Measurements from ENCODE around the gene GAMT.

Gene GAMT

DNA sequence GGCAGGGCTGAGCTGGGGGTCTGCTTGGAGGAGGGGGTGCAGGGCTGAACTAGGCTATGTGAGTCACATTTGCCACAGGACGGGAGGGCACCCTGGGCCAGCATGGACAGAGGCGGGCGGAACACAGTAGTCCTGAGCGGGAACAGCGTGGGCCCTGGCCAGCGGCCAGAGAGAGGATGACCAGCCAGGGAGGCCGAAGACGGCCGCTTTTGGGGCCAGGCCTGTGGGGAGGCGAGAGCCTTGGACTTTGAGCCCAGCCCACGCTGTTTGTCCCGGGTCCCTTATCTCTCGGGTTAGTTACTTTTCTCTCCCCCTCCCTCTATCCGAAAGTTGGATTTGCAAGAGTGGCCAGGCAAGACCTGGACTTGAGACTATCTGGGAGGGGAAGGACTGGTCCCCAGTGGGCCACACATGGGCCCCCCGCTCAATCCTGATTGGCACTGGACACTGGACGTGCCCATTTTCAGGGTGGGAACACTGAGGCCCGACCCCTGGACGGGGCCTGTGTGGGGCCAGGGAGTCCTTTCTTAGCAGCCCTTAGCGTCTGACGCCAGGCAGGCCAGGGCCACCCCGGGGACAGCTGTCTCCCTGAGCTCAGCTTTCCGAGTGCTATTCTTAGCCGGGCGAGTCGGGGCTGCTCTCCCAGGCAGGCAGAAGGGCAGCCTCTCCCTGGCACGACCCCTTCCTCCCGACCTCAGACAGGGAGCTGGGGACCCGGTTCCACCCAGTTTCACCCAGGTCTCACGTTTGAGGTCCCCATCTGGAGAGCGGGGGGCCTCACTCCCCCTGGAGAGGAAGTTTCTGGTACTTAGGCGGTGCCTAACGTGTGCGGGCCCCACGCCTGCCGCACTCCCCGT, 833 bp downstream of the GAMT start:
- DNase-seq (ENCODE audit: low read depth): no peak

DNA sequence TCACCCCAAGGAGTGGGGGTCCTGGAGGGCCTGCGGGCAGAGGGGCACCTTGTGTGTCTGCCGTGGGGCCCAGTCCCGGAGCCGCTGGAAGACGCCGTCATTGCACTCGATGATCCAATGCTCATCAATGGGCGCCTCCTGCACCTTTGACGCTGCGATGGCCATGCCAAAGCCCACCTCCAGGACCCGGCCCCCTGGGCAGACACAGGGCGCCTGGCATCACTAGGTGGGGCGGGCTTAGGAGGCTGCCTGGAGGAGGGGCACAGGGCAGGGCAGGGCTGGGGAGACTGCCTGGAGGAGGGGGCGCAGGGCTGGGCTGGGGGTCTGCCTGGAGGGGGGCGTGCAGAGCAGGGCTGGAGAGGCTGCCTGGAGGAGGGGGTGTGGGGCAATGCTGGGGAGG, 1.6 kb downstream of the GAMT start:
- DNase-seq (ENCODE audit: low read depth): no peak

DNA sequence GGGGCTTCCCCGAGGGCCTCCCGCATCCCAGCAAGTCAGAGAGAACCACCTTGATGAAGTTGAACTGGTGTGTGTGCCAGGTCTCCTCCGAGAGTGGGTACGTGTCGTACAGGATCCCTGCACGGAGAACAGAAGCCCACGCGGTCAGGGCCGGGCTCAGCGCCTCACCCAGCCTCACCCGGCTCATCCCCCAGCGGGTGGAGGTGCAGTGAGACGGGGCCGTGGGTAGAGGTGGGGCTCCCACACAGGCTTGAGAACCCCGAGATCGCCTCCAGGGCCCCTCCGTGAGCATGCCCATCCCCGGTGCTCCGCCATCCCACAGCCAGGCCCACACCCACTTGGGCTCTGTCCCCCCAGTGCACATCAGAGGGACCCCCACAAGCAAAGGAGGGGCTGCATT, 2.3 kb downstream of the GAMT start:
- no peak for DNase-seq (ENCODE audit: low read depth)

DNA sequence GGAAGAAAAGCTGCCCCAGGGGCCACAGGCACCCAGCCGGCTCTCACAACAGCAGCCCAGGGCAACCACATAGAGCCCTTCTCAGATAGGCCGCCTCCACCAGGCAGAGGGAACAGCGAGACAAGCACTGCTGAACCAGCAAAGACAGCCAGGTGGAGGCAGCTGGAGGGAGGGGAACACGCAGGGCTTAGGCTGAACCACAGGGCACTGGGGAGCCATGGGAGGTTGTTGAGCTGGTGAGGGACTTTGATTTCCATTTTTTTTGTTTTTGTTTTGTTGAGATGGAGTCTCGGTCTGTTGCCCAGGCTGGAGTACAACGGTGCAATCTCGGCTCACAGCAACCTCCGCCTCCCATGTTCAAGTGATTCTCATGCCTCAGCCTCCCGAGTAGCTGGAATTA, 3.5 kb downstream of the GAMT start:
- DNase-seq (ENCODE audit: low read depth): no peak

DNA sequence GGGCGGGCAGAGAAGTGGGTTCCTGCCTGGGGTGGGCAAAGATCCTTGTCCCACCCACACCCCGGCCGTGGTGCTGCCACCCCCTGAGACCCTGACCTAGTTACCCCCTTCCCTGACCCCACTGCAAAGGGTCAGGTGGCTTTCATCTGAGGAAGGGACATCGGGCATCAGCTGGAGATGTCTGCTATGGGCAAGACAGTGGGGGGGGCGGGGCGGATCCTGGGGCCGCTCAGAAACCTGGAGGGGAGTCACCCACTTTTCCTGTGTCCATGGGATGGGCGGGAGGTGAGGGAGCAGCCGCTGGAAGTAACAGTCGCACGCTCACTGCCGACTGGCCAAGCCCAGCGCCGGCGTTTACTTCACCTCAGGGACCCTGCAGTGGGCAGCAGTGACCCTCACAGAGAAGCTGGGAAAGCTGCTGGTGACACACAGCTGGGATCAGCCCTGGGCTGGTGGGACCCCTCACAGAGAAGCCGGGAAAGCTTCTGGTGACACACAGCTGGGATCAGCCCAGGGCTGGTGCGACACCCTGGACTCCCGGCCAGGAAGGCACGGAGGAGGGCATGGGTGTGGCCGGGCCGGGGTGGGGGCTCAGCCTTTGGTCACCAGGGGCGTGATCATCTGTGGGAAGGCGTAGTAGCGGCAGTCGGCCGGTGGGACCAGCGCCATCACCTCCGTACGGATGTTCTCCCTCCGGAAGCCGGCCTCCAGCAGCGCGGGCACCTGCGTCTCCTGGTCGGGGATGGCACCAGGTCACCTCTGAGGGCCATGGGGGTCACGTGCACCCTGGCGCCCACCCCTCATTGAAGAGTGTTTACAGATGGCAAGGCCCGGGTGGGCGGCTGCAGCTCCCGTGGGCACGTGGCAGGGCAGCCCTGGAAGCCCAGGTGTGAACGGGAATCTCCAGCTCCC, 4.3 kb downstream of the GAMT start:
- DNase-seq (ENCODE audit: low read depth): no peak

DNA sequence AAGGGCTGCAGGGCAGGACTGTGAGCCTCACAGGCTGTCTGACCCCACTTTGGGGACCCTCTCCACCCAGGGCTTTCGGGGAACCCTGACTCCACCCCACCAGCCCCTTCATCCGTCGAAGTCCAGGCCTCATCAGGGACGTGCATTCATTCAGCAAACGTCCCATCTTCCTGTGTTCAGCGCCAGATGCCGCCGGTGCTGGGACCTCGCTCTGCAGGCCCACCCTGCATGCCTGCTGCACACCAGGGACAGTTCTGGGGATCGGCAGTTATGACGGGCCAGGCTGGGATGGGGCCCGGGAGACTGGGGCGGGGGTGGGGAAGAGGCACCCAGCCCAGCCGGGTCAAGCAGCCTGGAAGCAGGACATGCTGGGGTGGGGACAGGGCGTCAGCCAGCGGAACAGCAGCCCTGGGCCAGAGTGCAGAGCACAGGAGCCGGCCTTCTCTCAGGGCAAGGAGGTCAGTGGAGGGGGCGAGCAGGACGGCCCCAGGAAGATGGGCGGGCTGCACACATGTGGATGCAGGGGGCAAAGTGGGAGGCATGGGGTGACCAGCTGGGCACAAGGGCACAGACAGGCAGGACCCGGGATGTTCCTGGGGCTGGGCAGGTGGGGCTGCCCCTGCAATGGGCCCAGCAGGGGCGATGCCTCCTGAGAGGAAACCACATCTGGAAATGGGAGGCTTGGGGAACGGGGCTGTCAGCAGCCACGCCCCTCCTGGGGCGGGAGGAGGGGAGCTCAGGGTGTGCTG, 5.1 kb downstream of the GAMT start:
- no peak for DNase-seq (ENCODE audit: low read depth)

DNA sequence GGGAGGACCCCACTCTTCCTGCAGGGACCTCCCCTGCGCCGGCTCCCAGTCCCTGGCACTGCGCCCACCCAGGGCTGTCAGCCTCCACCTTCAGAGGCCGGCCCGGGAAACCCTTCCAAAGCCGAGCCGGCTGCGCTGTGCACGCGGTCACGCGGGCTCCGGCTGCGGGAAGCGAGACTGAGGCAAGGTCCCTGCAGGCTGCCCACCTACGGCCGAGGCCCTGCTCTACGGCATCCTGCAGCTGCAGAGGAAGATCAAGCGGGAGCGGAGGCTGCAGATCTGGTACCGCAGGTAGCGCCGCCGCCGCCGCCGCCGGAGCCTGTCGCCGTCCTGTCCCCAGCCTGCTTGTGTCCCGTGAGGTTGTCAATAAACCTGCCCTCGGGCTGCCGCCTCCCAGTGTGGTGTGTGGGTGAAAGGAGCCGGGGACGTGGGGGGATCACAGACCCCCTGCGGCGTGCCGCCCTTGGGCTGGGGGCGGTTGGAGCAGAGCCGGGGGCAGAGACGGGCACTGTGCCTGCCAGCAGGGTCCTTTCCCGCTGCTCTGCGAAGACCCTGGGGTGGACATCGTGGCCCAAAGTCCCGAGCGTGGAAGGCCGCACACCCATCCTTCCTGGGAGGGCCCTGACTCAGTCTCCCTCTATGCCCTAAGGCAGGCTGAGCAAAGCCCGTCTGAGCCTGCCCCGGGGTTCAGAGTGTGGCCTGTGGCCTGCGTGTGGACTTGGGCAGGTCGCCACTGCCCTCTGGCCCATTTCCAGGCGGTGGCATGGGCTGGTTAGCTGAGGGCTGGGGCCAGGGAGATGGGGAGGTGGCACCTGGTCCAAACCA, 5.9 kb downstream of the GAMT start:
- DNase-seq (ENCODE audit: low read depth): no peak

DNA sequence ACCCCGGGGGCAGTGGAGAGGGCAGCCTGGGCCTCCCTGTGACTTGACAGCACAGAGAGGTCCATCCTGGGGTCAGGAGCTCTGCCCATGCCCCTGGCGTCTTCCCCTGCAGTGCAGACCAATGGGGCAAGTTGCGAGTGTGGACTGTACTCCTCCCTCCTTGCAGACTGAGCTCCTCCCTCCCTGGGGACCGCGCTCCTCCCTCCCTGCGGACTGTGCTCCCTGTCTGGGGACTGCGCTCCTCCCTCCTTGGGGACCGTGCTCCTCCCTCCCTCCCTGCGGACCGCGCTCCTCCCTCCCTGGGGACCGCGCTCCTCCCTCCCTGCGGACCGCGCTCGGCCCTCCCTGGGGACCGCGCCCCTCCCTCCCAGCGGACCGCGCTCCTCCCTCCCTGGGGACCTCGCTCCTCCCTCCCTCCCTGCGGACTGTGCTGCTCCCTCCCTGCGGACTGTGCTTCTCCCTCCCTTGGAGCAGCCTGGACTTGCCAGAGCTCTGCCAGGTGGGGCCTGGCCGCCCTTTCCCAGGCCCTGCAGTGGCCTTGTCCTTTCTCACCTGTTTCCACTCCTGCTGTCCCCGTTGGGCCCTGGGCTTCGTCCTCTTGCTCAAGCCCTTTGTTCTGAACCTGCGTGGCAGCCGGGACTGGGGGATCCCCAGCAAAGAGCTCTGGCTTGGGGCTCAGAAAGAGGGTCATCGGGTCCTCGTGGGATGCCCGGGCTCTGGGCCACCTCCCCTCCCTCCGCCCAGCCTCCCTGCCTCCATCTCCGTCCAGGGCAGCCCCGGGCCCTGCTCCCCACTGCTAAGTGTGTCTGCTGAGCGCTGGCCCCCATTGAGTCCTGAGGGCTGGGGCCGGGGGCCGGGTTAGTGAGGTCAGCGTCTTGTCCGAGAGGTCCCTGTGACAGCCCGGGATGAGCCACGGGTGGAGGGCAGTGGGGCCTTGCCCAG, 6.8 kb downstream of the GAMT start:
- DNase-seq (ENCODE audit: low read depth): no peak

DNA sequence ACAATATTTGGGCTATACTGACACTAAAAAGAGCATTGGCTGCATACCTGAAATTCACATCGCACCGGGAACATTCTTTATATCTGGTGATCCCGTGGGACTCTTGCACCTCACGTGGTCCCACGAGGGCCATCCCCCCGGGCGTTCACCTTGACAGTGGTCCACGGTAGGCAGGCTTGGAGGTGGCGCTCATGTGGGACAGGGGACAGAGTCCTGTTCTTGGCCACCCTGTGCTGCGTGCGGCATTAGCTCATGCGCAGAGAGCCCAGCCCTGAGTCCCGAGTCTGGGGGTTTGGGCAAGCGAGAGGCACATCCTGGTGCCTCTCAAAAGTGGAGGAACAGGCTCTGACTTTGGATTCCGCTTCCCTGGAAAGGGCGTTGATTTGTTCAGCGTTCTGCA, 7.5 kb downstream of the GAMT start:
- no peak for DNase-seq (ENCODE audit: low read depth)

DNA sequence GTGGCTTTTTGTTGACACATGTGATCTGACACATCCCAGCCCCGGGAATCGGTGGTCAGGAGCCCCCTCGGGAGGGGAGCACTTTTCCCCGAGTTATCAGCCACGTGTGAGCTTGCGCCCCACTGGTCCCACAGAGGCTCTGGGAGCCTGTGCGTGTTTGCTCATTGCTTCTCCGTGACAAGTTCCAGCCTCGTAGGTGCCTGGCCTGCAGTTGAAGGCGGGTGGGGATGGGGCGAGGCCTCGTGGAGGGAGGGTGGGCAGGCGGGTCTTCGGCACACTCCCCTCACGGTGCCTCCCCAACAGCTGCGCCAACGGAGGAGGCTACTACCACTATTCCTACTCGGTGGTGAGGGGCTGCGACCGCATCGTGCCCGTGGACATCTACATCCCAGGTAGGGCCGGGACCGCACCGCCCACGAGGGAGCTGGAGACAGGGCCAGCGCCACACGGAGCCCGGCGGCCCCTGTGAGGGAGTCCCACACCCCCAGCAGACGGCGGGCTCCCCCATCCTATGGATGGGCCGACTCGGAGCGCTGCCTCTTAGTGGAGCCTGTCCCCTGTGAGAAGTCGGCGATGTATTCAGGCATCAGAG, 8.3 kb downstream of the GAMT start:
- no peak for DNase-seq (ENCODE audit: low read depth)

DNA sequence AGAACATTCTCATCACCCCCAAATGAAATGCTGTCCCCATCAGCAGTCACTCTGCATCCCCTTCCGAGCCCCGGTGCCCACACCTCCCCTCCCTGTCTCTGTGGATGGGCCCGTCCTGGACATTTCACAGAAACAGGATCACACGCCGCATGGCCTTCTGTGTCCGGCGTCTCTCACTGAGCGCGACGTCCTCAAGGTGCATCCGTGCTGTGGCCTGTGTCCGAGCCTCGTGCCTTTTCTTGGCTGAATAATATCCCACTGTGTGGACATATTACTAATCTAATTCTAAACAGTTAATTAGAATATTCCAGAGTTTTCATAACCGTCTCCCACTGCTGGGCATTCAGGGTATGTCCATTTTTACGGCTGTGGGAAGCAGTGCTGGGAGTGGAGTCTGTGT, 8.9 kb downstream of the GAMT start:
- no peak for DNase-seq (ENCODE audit: low read depth)

DNA sequence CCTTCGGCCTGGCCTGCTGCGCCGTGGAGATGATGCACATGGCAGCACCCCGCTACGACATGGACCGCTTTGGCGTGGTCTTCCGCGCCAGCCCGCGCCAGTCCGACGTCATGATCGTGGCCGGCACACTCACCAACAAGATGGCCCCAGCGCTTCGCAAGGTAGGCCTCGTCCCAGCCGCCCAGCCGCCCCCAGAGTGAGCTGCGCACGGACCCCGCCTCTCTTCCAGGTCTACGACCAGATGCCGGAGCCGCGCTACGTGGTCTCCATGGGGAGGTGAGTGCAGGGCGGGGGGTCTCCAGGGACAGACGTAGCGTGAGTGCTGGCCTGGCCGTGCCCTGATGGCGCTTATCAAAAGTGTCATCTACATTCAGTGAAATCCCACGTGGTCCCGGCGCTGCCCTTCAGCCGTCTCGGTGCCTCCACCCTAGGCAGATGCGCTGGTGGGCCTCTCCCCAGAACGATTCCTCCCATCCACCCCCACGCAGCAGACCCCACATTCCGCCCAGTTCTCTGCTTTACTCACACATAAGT, 10.4 kb downstream of the GAMT start:
- DNase-seq (ENCODE audit: low read depth): no peak

DNA sequence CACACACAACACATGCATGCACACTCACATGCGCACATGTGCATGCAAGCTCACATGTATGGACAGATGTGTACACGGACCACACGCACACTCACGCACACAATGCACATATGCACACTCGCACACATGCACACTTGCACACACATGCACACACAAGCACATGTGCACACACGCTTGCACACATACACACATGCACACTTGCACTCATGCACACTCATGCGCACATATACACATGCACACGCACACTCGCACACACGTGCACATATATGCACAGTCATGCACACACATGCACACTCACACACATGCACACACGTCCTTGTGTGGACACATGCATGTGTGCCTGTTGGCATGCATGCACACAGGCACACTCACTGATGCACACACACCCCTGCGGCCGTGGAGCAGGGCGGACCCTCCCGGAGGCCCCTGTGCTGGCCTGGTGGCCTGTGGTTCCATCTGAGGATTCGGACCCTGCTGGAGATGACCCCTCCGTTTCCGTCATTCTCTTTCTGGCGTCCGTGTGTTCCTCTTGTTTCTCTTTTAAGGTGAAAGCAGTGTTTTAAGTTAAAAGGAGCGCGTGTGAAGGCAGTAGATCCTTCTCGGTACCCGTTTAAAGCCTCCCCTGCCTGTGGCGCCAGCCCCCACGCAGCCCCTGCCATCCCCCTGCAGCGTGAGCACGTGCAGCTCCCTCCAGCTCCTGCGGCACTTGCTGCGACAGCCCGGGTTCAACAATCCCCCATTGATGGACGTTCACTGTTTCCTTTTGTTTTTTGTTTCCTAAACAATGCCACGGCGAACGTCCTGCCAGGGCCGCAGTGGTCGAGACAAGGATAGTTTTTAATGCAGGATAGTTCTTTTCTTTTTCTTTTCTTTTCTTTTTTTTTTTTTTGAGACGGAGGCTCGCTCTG, 12.1 kb downstream of the GAMT start:
- no peak for DNase-seq (ENCODE audit: low read depth)

DNA sequence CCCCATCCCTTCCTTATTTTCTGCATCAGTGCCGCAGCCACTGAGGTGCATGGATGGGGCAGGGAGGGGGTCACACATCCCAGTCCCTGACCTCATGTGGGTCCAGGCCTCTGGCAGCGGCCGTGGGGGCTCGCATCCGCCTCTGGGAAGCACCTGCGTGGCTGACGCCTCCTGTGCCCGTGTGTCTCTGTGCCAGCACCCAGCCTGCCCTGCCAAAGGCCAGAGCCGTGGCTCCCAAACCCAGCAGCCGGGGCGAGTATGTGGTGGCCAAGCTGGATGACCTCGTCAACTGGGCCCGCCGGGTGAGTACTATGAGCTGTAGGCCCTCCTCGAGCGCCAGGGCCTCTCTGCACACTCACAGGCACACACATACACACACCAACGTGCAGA, 12.7 kb downstream of the GAMT start:
- DNase-seq (ENCODE audit: low read depth): no peak

DNA sequence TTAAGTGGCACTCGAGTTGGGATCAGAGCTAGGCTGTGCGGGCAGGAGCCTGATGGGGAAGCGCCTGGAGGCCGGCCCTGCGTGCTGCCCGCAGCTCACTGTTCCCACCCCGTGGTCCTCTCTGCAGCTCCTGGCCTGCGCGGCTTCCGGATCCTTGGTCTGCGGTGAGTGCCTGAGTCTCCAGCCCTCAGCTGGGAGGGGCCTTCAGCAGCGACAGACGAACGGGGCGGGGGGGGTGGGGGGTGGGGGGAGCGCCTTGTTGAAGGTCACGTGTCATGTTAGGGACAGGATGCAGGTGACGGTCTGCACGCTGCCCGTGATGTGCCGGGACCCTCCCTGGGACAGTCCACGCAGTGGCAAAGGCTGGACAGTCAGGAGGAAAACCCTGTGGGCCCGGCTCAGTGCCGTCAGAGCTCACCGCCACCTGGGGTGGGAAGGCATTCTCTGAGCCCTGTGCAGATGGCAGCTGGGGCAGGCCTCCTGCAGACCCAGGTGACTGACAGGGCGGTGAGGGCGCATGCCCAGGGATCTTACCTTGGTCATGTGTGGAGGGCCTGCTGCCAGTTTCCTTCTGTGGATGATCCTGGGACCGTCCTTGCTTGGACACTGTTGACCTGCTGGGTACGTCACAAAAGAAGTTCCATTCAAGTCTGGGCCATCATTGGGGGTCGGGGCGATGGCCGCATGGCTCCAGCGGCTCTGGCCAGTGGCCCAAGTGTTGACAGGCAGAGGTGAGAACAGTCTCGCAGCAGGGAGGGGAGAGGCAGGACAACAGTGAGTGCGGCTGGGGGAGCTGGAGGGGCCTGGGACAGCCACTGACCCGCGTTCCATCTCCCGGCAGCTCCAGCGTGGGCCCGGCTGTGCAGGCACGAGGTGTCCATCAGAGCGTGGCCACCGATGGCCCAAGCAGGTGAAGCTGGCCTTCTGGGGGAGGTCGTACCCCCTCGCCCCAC, 13.4 kb downstream of the GAMT start:
- DNase-seq (ENCODE audit: low read depth): no peak

DNA sequence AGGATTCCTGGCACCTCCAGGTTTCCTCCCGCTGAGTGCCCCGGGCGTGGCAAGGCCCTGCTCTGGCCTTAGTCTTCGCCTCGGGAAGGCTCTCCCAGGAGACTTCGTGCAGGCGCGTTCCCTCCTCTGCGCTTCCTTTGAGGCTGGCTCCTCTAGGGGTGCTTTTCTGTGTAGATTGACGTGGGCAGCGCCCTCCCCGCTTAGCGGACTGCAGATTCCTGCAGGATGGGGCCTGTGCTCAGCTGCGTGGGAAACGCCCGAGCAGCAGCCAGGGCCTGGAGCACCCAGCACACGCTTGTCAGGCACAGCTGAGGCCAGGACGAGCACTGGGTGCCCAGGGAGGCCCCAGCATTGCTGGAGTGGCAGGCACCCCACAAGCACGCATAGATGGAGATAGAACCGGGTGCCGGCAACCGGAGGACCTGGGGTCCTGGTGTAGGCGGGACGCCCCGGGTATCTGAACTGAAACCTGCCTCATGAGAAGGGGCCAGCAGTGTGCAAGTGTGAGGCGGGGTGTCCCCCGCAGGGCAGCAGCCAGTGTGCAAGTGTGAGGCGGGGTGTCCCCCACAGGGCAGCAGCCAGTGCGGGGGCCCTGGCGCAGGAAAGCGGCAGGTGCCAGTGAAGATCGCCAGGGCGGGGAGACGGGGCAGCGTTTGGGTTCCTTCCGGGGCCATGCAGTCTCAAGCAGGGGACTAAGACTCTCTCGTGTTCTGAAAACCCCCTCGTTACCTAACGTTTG, 14.2 kb downstream of the GAMT start:
- DNase-seq (ENCODE audit: low read depth): no peak

DNA sequence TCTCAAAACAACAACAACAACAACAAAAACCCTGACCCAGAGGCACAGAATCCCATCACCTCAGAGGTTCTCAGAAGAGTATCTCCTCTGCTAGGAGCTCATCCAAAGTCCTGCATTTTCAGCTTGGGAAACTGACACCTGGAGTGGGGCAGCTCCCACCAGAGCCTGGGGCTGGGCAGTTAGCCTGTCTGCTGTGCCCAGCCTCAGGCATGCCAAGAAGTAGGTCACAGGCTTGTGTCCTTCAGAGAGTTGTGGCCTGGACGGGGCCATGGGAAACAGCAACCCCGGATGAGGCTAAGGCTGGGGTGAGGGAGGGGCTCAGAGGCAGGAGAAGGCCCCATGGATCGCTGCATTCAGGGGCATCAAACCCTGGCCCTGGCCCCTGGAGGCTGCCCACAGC, 15.5 kb downstream of the GAMT start:
- DNase-seq (ENCODE audit: low read depth): no peak

Measured in activated T-helper 9 cell treated with anti-CD3 and anti-CD28 coated beads, Interleukin-2, amount 50 U/mL, for 16 hours (primary cell).